Stimulated activated CD4-positive, alpha-beta T cell treated with anti-CD3 and anti-CD28 coated beads, TNF-alpha, amount 100 ng/mL, for 48 hours (primary cell): ENCODE measurements around the gene BTBD9.
"Not testable (repeated sequence)": the region's sequence is repeated elsewhere in the genome, so short reads cannot be mapped to it uniquely, and the experiment has no call there.

Source experiments
- DNase-seq, 3 donors: peaks; one replicate each; pipeline ENCODE4 v3.0.0-alpha.2; 2020; ENCODE audit warnings: low read depth in 3 of 3

The BTBD9 gene

DNA sequence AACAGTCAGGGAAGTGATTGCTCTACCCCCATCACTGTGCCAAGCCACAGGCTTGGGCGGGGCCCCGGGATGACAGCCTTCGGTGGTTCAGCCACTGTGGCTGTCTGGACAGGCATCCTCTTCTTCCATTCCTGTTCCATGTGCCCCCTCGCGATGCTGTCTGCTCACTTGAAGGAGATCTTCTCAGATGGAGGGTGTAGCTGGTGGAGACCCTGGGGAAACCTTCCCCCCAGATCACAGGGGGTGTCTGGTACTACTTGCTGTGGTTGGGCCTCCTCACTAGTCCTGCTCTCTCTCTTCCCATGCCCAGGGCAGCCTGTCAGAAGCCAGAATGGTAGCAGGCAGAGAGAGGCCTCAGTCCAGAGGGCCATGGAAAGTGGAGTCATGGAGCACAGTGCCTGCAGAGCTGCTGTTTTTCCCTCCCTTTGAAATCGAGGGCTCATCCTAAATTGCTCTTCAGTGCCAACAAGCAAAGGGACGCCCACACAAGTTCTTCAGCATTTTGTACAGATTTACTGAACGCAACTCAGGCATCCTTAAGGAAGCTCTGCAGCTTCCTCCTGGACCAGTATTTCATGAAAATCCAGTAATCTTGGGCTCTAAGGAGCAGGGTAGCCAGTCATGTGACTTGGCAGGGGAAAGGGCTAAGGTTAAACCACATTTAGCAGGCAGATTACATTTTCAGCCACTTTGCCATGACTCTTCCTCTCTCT lies 493.6 kb downstream of the BTBD9 start:
- DNase-seq: no peak

GRCh38 chr6:38144365-38144945 lies 495.3 kb downstream of the BTBD9 start:
- DNase-seq: no peak

DNA sequence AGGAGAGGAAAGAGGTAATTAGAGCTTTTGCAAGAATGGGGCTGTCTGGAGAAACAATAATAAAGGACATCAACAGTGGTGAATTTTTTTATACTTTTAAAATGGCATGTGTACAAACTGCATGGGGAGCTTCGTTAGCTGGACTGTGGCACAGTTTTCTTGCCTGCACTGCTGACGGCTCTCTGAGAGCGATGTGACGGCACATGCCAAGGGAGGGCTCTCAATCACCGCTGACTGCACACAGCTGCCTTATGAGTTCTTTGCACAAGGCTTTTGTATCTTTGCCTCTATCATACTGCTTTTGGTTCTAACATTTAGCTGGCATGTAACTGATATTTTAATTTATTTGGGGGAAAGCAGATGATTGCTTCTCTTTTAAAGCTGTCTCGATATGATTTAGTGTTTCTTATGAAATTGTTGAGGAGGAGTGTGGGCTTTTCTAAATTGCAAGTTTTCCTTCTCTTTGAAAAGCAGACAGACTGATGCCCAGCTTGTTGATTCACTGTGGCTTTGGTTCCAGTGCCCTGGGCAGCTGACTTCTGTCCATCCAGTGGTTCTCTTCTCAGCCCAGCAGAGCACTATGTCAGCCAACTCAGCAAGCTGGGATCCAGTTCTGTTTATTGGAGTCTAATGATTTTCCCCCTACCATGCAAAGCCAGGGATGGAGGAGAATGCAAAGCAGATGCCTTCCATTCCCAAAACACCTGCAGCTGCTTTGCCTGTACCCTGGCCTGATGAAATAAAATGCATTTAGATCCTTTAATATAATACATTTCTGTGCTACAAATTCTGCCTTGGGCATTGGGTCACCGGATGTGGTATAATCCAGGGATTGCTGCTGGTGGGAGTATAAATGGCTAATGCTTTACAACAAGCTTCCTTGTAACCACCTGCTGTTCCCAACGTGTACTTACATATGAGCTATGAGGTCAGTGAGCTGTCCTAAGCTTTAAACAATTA lies 496.3 kb downstream of the BTBD9 start:
- DNase-seq: no peak

GRCh38 chr6:38142178-38142902 lies 497.4 kb downstream of the BTBD9 start:
- no peak for DNase-seq

DNA sequence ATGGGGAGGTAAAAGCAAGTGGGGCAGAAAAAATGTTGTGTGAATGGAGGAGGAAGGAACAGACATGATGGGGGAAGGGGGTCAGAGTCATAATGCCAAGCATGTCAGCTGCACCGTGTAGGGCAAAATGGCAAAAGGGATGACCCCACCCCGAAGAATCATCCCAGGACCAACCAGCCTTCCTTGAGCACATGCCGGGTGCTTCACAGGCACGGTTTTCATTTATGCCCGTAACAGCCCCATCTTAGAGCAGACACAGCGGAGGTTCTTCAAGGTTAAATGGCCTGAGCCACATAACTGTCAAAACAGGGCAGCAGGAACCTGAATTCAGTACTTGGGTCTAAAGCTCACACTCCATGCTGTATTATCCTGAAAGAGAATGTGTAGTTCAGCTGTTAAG lies 498.0 kb downstream of the BTBD9 start:
- no peak for DNase-seq

DNA sequence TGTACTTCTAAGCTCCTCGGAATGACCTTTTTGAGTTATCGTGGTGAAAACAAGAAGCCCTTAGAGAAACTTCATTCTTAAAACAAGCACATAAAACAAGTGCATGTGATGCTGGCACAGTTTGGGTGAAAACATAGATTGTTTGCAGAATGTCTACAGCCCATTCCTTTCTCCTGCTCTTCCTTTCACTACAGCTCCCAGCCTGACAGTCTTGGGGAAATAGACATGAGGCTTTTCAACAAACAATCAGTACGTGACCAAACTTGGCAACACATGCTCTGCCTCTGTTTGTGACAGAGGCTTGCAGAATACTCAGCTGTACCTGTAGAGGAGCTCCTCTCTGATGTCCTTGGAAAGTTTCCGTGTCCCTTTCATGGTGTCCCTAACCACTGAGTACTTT lies 498.6 kb downstream of the BTBD9 start:
- no peak for DNase-seq

DNA sequence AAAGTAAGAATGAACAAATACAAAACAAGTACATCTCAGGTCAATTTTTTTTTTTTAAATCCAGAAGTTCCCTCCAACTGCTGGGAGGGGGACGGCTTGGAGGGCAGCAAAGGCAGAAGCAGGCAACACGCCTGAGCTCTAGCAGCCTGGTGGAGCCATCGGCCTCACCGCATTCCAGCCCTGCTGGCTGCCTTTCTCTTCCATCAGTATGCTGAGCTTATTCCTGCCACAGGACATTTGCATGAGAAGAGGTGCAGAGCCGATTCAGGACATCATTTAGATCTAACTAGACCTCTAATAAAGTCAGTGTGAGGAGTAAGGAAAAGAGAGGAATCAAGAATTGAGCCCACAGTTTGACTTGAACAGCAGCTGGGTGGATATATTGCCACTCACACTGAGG lies 501.4 kb downstream of the BTBD9 start:
- DNase-seq: no peak

DNA sequence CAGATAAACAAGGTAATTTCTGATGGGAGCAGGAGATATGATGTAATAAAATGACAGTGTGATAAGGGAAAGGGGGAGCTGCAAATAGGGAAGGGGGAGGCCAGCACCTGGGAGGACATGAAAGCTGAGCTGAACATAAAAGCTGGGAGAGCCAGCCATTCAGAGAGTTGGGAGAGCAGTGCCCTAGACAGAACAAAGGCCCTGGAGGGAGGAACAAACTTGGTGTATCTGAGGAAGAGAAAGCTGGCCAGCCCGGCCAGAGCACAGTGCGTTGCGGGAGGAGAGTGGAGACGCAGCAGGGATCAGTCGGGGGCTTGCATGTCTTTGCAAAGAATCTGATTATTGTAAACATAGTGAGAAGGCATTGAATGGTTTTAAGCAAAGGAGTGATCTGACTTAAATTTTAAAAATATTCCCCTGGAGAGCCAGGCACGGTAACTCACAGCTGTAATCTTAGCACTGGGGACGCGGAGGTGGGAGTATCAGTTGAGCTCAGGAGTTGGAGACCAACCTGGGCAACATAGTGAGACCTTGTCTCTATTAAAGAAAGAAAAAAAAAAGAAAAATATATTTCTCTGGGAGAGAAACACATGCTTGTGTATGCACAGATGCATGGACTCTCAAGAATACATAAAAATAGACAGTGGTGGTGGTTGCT lies 502.0 kb downstream of the BTBD9 start:
- no peak for DNase-seq

GRCh38 chr6:38136547-38136946 lies 503.2 kb downstream of the BTBD9 start:
- DNase-seq: no peak

DNA sequence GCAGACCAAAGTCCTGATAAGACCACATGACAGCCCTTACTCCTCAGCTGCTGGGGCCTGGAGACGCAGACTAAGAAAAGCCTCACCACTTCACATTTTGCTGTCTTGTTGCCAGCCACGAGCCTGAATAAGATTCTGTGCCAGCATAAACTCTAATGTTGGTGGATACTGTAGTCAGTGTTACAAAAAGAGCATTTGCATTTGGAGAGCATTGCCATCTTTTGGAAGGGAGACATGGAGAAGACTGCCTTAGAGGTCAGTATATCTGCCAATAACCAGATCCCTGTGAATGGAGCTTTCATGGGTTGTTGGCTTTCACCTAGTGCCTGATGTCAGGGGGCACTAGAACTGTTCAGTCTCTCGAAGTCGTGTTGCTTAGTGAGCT lies 505.0 kb downstream of the BTBD9 start:
- no peak for DNase-seq

DNA sequence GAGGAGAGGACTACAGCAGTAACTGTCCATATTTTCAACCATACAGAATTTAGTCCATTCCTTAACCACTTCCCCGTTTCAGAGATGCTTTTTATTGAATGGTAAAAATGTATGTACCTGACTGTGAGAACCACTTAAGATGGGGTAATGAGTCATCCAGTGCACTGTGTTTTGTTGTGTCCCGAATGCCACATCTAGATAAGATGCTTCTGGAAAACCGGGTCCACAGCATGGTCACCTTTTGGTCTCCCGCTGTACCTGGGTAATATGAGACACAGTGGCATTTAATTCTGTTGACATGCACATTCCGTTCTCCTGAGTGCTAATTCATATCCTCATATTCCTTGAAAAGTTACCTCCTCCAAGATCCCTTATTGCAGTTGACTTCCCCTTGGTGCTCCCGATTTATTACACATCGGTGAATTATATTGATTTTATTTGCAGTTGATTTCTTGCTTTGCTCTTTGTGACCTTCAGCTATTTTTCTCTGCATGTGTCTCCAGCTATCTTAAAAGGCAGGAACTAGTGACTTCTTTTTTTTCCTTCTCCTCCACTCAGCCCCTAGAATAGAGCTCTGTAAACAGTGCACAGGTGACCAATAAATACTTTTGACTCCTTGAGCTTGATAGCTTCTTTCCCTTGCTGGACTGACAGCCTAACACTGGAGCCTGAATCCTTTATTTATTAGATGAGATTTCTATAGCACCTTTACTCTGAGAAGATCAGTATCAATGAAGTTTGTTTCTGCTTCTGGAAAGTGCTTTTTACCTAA lies 505.6 kb downstream of the BTBD9 start:
- DNase-seq: no peak

- DNase-seq: peak in 2 of 3 donors; percentile 3 to 11
Observed at GRCh38 chr6:38131527-38131965, 508.2 kb downstream of the BTBD9 start.

- no peak for DNase-seq
Observed at GRCh38 chr6:38127284-38127683, 512.4 kb downstream of the BTBD9 start.

- not testable (repeated sequence) for DNase-seq
Observed at GRCh38 chr6:38124224-38124926, 515.4 kb downstream of the BTBD9 start.

DNA sequence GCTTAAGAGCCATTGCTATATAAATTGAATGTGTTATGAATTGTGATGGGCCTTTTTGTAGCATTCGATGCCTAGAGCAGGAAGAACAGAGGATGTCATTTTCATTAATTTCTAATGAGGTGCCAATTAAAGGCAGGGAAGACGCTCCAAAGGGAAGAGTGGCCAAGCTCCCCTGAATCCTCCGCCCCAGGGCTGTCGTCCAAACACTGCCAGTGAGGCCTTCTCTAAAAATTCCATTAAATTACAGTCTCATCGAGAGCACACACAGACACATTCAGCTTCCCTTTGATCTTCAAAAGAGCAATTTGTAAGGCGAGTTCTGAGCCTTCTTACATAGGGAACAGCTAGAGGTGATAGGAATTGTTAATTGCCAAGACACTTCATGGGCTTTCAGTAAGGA lies 520.2 kb downstream of the BTBD9 start:
- no peak for DNase-seq

- DNase-seq: no peak
Observed at GRCh38 chr6:38118791-38119365, 520.9 kb downstream of the BTBD9 start.
